GM13977 (cell line): ENCODE results near the gene GATAD2A.

Experiments
- DNase-seq: peaks from one replicate; pipeline ENCODE4 v3.0.0; 2012; ENCODE audit warnings: low spot score
- in situ Hi-C: fragments of 300-500 bp; cut with MboI; formaldehyde crosslinking; loops from one replicate; pipeline ENCODE4 v1.12.0; 2022; ENCODE audit warnings: low sequenced_read_pairs, low pct_unique_long_range_greater_than_20kb, mixed read lengths, inconsistent platforms; ENCODE audit not compliant: unreplicated experiment
- TF ChIP-seq, protein P1 (sequence below): IDR thresholded peaks from 2 replicates; pipeline ENCODE4 v1.5.1; 2012; ENCODE audit warnings: mild to moderate bottlenecking, control low read depth; ENCODE audit not compliant: insufficient read depth; ENCODE audit errors: extremely low read depth, missing control alignments

Gene GATAD2A

GRCh38 chr19:19535311-19536191, 130.1 kb downstream of the GATAD2A start:
- in situ Hi-C loops: loop anchor here (25.0 kb wide), 2 partner anchors 427 to 702 kb away; no protein-coding TSS in a partner anchor
- no peak for DNase-seq
- TF ChIP-seq, protein P1, sequence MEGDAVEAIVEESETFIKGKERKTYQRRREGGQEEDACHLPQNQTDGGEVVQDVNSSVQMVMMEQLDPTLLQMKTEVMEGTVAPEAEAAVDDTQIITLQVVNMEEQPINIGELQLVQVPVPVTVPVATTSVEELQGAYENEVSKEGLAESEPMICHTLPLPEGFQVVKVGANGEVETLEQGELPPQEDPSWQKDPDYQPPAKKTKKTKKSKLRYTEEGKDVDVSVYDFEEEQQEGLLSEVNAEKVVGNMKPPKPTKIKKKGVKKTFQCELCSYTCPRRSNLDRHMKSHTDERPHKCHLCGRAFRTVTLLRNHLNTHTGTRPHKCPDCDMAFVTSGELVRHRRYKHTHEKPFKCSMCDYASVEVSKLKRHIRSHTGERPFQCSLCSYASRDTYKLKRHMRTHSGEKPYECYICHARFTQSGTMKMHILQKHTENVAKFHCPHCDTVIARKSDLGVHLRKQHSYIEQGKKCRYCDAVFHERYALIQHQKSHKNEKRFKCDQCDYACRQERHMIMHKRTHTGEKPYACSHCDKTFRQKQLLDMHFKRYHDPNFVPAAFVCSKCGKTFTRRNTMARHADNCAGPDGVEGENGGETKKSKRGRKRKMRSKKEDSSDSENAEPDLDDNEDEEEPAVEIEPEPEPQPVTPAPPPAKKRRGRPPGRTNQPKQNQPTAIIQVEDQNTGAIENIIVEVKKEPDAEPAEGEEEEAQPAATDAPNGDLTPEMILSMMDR: no peak

- peak; percentile 71 for DNase-seq
- in situ Hi-C loops: loop anchor here (25.0 kb wide), 2 partner anchors 425 to 700 kb away; no protein-coding TSS in a partner anchor
Observed at GRCh38 chr19:19537075-19538048, 131.9 kb downstream of the GATAD2A start.

GRCh38 chr19:19538061-19538784, 132.7 kb downstream of the GATAD2A start, which contains the start of gene CILP2:
TSS of gene CILP2 (plus strand) at chr19:19538265. CDS start at chr19:19538350, 85 bp downstream.
- in situ Hi-C loops: loop anchor here (25.0 kb wide), 2 partner anchors 424 to 699 kb away; no protein-coding TSS in a partner anchor
- TF ChIP-seq, protein P1: no peak
- DNase-seq: peak; percentile 83

More at GRCh38 chr19:19537075-19538048, 131.9 kb downstream of the GATAD2A start:
- TF ChIP-seq, protein P1: no peak

DNA sequence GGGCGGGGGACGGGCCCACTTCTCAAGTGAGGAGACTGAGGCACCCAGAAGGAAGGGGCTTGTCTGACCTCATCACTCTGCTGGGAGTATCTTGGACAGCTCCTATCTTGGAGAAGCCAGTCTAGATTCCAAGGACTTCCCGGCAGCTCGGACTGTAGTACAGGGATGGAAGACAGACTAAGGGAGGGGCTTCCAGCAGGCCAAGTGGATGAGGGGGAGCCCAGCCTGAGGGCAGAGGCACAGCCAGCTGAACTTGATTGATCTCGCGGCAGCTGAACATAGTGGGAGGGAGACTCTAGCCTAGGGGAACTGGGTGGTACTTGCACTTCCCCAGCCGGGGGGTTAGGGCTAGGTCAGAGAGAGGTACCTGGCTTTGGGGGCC, 133.3 kb downstream of the GATAD2A start:
- in situ Hi-C loops: loop anchor here (25.0 kb wide), 2 partner anchors 424 to 699 kb away; no protein-coding TSS in a partner anchor
- TF ChIP-seq, protein P1: no peak
- no peak for DNase-seq

- in situ Hi-C loops: loop anchor here (25.0 kb wide), 2 partner anchors 423 to 698 kb away; no protein-coding TSS in a partner anchor
- no peak for DNase-seq
- TF ChIP-seq, protein P1: no peak
Observed at GRCh38 chr19:19539698-19540063, 134.2 kb downstream of the GATAD2A start.
